ENCODE results near the gene RLBP1.

- TF ChIP-seq CTCF (IDR thresholded peaks at IDR 0.05; ENCODE audit: poor library complexity) (no peak), EZH2phosphoT487 (IDR thresholded peaks at IDR 0.05; ENCODE audit: low read depth, severe bottlenecking, unreplicated experiment) (no peak)
Measured at GRCh38 chr15:89196994-89197393, 24.4 kb downstream of the RLBP1 start.
